OCI-LY3 (cell line): ENCODE results near the gene RPS6KA4.

ENCODE experiments used
- CTCF ChIP-seq: fragments of 200-600, 300-600 bp; sonication (generic); IDR thresholded peaks from 2 replicates; pipeline ENCODE4 v1.5.1; 2014; ENCODE audit warnings: antibody characterized with exemption, low read length, low read depth
- EZH2phosphoT487 ChIP-seq: fragments of 200-600 bp; shearing (Covaris generic); IDR thresholded peaks from 2 replicates; pipeline ENCODE4 v1.6.1; 2018; ENCODE audit warnings: antibody characterized with exemption, mixed run types, low read depth

DNA sequence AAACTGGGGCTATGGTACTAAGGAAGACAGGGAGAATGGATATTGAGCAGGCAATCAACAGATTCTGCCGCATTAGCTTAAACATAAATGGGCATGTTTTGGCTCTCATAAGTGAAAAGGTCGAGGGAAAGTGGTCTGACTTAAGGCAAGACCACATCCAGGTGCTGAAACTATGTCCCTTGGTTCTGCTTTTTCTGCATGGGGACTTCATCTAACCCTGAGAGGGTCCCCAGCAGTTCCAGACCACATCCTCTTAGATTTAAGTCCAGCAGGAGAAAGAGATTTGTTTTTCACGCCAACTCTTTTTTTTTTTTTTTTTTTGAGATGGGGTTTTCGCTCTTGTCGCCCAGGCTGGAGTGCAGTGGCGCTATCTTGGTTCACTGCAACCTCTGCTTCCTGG lies 5.5 kb downstream of the RPS6KA4 start:
- TF ChIP-seq CTCF (no peak), EZH2phosphoT487 (no peak)
